ENCODE measurements around the gene HEMGN.
A peak's percentile ranks its signal among the peaks of the same experiment; 100 is the strongest.

HEMGN gene

DNA sequence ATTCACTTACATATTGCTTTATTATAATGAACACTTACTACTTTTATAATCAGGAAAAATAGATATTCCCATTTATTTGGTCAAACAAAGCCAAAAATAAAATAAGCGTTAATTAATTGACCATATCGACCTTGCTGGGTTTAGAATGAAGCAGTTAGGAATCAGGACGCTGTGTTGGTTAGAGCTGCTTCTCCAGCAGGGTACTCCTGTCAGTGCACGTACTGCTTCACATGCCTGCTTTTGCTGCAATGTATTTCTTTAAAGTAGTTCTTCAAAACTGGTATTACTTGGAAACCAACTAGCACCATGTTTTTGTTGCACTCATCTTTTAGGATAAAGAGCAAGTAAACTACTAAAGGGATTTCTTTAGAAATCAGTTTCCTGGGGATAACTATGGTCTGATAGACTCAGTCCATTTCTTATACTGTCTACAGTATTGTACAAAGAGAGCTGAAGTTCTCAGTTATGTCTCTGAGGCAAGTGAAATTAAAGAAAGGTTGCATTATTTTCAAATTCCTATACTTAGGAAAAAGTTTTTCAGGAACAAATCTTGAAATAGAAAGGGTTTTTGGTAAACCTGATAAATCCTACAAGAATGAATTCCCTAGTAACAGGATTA, 8.9 kb downstream of the HEMGN start:
- DNase-seq (ENCODE audit: low read depth) = no peak

DNA sequence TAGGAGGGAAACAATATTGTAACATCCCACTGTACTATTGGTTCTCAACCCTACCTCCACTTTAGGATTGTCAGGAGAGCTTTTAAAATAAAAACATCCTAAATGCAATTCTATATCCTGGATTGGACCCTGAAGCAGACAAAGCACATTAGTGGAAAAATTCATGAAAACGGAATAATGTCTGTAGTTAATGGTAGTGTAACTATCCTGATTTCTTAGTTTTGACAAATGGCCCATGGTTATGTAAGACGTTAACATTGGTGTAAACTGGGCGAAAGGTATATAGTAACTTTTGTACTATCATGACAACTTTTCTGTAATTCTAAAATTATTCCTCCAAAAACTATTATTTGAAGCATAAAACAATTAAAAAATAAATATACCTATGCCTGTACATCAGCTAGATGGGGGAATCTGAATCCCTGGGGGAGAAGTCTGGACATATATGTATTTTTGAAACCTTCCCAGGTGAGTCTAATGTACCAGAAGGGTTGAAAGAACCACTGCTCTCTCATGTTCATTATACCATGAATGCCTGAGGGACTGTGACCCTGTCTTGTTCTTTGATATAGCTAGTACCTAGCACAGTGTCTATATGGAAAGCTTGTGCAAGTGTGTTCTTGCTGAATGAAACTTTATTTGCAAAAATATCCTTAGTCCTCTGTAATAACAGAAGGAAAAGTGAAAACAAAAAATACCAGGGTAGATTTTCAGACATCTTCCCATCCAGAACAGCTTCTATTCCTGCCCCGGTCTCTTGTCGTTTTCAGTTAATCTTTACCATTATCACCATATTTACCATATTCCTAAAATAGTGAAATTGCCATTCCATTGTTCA, 12.3 kb downstream of the HEMGN start:
- no peak for DNase-seq (ENCODE audit: low read depth)

DNA sequence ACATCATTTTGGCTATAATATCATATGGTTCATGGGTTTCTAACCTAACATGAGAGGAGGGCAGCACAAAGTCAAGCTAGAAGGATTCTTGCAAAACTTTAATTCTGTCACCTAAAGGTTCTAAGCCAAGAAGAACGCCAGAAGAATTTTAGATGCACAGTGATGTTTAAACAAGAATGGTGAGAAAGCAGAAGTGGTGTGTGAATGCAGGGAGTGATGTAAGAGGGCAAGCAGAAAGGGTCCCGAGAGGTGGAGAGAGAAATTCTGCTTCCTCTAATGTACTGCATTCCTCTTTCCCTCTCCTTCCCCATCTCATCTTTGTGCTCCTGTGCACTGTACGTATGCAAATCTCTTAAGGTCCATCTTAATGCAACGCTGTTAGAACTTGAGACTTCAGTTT, 13.6 kb downstream of the HEMGN start:
- DNase-seq (ENCODE audit: low read depth) = no peak

DNA sequence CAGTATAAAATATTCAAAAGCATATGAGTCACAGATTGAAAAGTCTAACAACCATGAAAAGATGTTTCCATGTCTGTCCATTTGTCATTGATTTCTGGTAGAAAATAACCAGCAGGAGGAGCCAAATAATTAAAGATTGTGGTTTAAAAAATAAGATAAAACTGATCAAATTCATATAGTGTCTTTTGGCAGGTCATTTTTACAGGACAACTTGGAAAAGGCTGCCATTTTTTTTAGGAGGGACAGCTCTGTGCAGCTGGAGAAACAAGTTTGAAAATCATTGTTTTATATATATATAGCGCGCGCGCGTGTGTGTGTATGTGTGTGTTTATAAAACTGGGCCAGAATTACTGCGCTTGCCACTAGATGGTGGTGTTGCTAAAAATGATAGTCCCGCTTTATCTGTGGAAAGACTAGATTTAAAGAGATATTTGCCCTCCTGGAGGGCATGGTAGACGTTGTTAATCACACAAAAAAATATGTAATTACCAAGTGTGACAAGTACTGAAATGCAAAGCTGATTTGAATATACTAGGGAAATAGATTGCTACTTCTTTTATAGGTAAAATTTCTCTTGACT, 14.4 kb downstream of the HEMGN start:
- DNase-seq (ENCODE audit: low read depth) = peak; percentile 78

GRCh38 chr9:97921959-97922724, 15.8 kb downstream of the HEMGN start, which contains the start of gene TRMO:
TSS of gene TRMO (minus strand) at chr9:97922500. CDS start at chr9:97922493, 7 bp downstream.
- DNase-seq (ENCODE audit: low read depth) = peak; percentile 98

GRCh38 chr9:97919217-97919813, 18.7 kb downstream of the HEMGN start:
- DNase-seq (ENCODE audit: low read depth) = no peak

DNA sequence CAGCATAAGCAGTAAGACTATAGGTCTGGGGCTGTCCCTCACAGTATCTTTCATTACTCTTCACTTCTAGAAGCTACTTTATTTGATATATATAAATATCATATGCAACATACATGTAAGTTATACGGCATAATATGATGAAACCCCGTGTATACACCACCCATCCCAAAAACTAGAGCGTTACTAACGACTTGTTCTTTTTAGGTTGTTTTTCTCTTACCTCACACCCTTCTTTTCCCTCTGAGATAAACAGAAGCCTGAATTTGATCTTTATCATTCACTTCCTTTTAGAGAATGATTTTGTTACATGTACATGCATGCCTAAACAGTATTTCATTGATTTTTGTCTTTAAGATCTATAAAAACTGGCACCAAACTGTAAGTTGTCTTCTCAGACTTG, 19.4 kb downstream of the HEMGN start:
- no peak for DNase-seq (ENCODE audit: low read depth)

- DNase-seq (ENCODE audit: low read depth) = no peak
Measured at GRCh38 chr9:97911970-97912369, 26.0 kb downstream of the HEMGN start.

DNA sequence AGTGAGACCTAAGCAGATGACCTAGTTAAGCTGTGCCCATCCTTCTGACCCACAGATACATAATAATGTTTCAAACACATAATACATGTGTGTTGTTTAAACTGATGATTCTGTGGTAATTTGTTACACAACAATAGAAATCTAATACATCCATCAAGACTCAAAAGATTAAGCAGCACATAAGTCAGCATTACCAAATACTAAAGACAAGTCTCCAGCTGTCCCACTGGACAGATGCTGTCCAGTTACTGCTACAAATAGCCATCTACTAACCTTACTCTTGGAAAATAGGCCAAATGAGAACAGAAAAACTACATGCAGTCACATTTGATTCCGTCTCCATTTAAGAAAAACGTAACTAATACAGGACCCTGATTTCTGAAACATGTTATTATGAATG, 26.4 kb downstream of the HEMGN start:
- no peak for DNase-seq (ENCODE audit: low read depth)

DNA sequence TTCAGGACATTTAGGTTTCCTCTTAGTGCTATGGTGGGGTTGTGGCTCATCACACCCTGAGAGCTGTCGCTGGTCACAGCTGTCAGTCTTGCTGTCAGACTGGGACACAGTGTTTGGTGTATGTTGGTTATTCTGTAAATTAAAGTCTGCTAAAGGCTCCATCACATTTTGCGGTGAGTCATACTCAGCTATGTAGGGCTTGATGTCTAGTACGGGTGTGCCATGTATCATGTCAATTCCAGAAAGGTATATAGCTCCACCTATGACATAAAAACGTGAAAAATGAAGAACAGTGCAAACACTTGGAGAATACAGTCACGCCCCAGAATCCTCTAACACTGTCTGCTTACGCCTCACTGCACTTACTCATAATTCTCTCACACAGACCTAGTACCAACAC, 27.6 kb downstream of the HEMGN start:
- DNase-seq (ENCODE audit: low read depth) = no peak

DNA sequence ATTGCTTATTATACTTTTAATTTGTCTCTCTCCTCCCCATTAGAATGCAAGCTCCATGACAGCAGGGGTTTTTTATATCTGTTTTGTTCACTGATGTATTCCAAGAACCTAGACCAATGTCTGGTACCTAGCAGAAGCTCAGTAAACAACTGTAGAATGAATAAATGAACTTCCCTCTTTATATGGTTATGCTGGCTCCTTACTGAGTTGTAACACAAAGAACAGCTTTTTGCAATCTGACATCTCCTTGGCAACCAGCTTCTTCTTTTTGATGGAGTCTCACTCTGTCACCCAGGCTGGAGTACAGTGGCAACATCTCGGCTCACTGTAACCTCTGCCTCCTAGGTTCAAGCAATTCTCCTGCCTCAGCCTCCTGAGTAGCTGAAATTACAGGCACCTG, 29.3 kb downstream of the HEMGN start:
- DNase-seq (ENCODE audit: low read depth) = no peak

DNA sequence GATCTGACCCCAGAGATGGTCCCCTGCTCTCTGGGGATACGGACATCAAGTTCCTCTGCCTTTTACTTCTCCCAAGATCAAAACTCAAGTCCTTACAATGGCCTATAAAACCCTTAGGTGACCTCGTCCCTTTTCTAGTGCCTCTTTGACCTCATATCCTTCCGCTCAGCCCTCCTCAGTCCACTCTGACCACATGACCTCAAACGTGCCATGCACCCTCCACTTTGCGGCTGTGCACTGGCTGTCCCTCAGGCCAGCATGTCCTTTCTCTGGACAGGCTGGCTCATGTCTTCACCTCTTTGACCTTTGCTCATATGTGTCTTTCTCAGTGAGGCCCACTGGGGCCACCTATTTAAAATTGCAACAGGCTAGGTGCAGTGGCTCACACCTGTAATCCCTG, 30.3 kb downstream of the HEMGN start:
- DNase-seq (ENCODE audit: low read depth) = no peak

GRCh38 chr9:97907046-97907445, 30.9 kb downstream of the HEMGN start:
- DNase-seq (ENCODE audit: low read depth) = no peak

GRCh38 chr9:97906236-97906831, 31.6 kb downstream of the HEMGN start:
- DNase-seq (ENCODE audit: low read depth) = no peak

DNA sequence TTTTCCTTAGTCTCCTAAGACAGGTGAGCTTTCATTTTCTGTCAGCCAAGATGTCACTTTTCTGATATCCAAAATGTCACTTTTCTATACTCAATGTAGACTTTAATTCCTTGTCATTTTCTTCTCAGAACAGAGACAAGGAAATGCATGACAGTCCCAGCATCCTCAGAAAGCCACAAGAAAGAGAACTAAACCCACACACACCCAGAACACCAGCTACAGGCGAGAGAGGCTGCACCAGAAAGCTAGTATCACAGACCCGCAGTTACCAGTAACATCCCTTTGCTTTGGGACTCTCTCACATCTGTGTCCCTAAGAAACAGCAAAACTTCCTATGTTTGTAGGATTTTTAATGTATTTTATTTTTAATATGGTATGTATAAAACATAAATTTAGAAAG, 32.7 kb downstream of the HEMGN start:
- DNase-seq (ENCODE audit: low read depth) = no peak

DNA sequence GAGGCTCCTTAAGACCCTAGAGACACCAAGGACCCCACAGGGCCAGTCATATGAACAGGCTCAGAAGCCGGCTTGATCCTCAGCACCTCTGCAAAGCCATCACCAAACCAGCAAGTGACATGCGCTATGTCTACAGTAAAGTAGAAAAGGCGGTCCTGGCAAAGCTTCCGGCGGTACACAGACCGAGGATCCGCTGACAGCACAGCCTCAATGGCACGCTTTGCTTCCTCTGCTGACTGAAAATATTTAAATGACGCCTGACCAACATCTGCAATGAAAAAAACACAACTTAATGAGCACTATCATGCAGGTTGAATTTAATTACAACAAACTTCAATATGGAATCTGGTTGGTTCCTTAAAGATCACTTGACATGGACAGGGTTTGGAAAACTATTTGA, 33.2 kb downstream of the HEMGN start:
- DNase-seq (ENCODE audit: low read depth) = no peak

GRCh38 chr9:97903177-97903576, 34.8 kb downstream of the HEMGN start:
- DNase-seq (ENCODE audit: low read depth) = no peak

- DNase-seq (ENCODE audit: low read depth) = peak; percentile 51
Measured at GRCh38 chr9:97900738-97901565, 37.0 kb downstream of the HEMGN start.

DNA sequence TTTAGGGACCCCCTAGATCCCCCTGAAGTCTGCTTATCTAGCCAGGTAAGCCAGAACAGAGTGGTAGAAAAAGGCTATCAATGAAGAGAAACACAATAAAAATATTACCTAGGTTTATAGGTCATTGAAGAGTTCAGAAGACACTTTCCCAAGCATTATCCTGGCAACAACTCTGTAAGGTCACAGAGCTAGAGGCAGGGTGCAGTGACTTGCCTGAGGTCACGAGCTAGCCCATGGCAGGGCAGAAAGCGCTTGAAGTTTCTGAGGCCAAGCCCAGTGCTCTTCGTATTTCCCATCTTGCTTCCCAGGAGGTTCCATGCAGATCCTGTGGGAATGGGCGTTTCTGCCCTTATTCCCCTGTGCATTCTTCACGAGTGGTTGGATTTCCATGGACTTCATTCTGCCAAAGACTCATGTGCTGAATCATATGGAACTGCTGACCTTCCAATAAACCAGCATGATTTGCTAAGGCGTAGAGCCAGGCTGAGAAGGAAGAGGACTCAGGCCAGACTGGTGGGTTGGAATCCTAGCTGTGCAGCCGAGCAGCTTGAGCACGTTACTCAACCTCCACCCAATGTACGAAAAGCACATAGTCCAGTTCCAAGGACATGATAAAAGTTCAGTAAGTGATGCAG, 37.8 kb downstream of the HEMGN start:
- DNase-seq (ENCODE audit: low read depth) = peak; percentile 77

DNA sequence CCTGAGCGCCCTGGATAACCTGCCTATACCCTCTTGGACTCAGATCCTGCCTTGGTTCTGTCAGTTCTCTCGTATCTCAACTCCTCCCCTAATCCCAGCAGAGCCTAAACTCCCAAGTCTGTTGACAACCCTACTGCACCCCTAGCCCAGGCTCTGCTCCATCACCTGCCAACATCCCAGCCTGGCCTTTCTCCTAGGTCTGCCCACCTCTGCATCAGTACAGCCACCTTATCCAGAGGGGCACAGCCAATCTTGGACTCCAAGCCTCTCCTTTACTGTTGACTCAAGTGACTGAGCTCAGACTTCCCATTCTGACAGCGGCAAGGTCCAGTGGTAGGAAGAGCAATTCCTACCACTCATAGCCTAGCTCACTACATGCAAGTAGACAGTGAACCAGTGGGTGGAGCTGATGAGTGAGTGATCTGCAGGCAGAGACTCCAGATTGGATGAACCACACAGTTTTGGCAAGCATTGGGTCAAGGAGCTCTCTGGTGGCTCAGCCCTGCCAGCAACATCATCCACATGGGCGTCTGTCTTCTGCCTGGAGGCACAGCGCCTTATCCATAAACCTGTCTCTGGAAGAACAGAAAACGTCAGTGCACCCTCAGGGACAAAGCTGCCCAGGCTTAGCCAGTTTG, 42.2 kb downstream of the HEMGN start:
- peak; percentile 28 for DNase-seq (ENCODE audit: low read depth)

Measured in iris pigment epithelial cell (primary cell).